H9 (cell line): ENCODE measurements around the gene SNAP47. TPM values are rescaled to one million over a fixed set of nuclear protein-coding genes. Genes with fewer than 3 reads are reported as not detected.

ENCODE experiments used
- DNase-seq: peaks from one replicate; pipeline ENCODE4 v3.0.0-alpha.2; 2017
- H2AFZ ChIP-seq: one replicate; pipeline ENCODE4 v1.6.1; 2013; ENCODE audit warnings: mild to moderate bottlenecking, low read length, control low read depth, moderate library complexity
- H2AK5ac ChIP-seq: 2 replicates; pipeline ENCODE4 v1.6.1; 2013; ENCODE audit warnings: low read length, control low read depth, mixed read lengths; ENCODE audit not compliant: insufficient read length
- H2BK120ac ChIP-seq: one replicate; pipeline ENCODE4 v1.6.1; 2013; ENCODE audit warnings: low read depth, mild to moderate bottlenecking, low read length, control low read depth, inconsistent platforms; ENCODE audit not compliant: poor library complexity, severe bottlenecking
- H2BK12ac ChIP-seq: 2 replicates; pipeline ENCODE4 v1.6.1; 2013; ENCODE audit warnings: low read length, control low read depth, mixed read lengths, low read depth; ENCODE audit not compliant: insufficient read length
- H2BK15ac ChIP-seq: 2 replicates; pipeline ENCODE4 v1.6.1; 2013; ENCODE audit warnings: low read depth, low read length, control low read depth
- H2BK20ac ChIP-seq: one replicate; pipeline ENCODE4 v1.6.1; 2013; ENCODE audit warnings: low read depth, mild to moderate bottlenecking, low read length, control low read depth, inconsistent platforms; ENCODE audit not compliant: poor library complexity, severe bottlenecking
- H2BK5ac ChIP-seq: 2 replicates; pipeline ENCODE4 v1.6.1; 2013; ENCODE audit warnings: low read length, control low read depth, mixed read lengths; ENCODE audit not compliant: insufficient read length
- H3K14ac ChIP-seq: 2 replicates; pipeline ENCODE4 v1.6.1; 2013; ENCODE audit warnings: low read length, control low read depth; ENCODE audit not compliant: insufficient read depth
- H3K18ac ChIP-seq: 2 replicates; pipeline ENCODE4 v1.6.1; 2013; ENCODE audit warnings: low read depth, mild to moderate bottlenecking, mixed read lengths, low read length, control low read depth; ENCODE audit not compliant: insufficient read length
- H3K23ac ChIP-seq: 2 replicates; pipeline ENCODE4 v1.6.1; 2013; ENCODE audit warnings: low read length, control low read depth, mixed read lengths, low read depth; ENCODE audit not compliant: insufficient read length
- H3K23me2 ChIP-seq: 2 replicates; pipeline ENCODE4 v1.6.1; 2013; ENCODE audit warnings: low read depth, mild to moderate bottlenecking, mixed read lengths, low read length, control low read depth; ENCODE audit not compliant: insufficient read length, poor library complexity, severe bottlenecking
- H3K27ac ChIP-seq: 2 replicates; pipeline ENCODE4 v1.5.1; 2013; ENCODE audit warnings: low read length, control low read depth, mixed read lengths, low read depth; ENCODE audit not compliant: insufficient read length
- H3K27me3 ChIP-seq: 2 replicates; pipeline ENCODE4 v1.6.1; 2013; ENCODE audit warnings: low read length, control low read depth, inconsistent platforms; ENCODE audit not compliant: insufficient read depth
- H3K4ac ChIP-seq: 2 replicates; pipeline ENCODE4 v1.6.1; 2013; ENCODE audit warnings: low read depth, mild to moderate bottlenecking, control low read depth, inconsistent platforms, low read length, moderate library complexity
- H3K4me1 ChIP-seq: 2 replicates; pipeline ENCODE4 v1.6.1; 2013; ENCODE audit warnings: low read length, control low read depth, inconsistent platforms; ENCODE audit not compliant: insufficient read depth
- H3K4me2 ChIP-seq: 2 replicates; pipeline ENCODE4 v1.6.1; 2013; ENCODE audit warnings: low read length, control low read depth, mixed read lengths; ENCODE audit not compliant: insufficient read length, insufficient read depth
- H3K56ac ChIP-seq: 2 replicates; pipeline ENCODE4 v1.6.1; 2013; ENCODE audit warnings: low read depth, mild to moderate bottlenecking, mixed read lengths, low read length, control low read depth; ENCODE audit not compliant: insufficient read length
- H3K79me1 ChIP-seq: 2 replicates; pipeline ENCODE4 v1.6.1; 2013; ENCODE audit warnings: low read depth, mild to moderate bottlenecking, moderate library complexity, low read length, control low read depth, inconsistent platforms; ENCODE audit not compliant: insufficient read depth, poor library complexity, severe bottlenecking
- H3K79me2 ChIP-seq: 2 replicates; pipeline ENCODE4 v1.6.1; 2013; ENCODE audit warnings: low read length, control low read depth, inconsistent platforms; ENCODE audit not compliant: insufficient read depth
- H3K9ac ChIP-seq: 2 replicates; pipeline ENCODE4 v1.6.1; 2013; ENCODE audit warnings: low read length, control low read depth, mixed read lengths; ENCODE audit not compliant: insufficient read length; ENCODE audit errors: extremely low read depth
- H3K9me3 ChIP-seq: one replicate; pipeline ENCODE4 v1.6.1; 2013; ENCODE audit warnings: low read depth, low read length, inconsistent platforms; ENCODE audit not compliant: control insufficient read depth
- H3T11ph ChIP-seq: one replicate; pipeline ENCODE4 v1.6.1; 2013; ENCODE audit warnings: mild to moderate bottlenecking, low read length, control low read depth, inconsistent platforms
- H4K20me1 ChIP-seq: one replicate; pipeline ENCODE4 v1.6.1; 2013; ENCODE audit not compliant: control insufficient read depth, insufficient read length, insufficient read depth
- H4K5ac ChIP-seq: 2 replicates; pipeline ENCODE4 v1.6.1; 2013; ENCODE audit warnings: low read depth, mild to moderate bottlenecking, mixed read lengths, low read length, control low read depth; ENCODE audit not compliant: insufficient read length
- H4K8ac ChIP-seq: replicated peaks from 2 replicates; pipeline ENCODE4 v1.6.1; 2013; ENCODE audit warnings: low read length, control low read depth, mixed read lengths, low read depth; ENCODE audit not compliant: insufficient read length
- H4K91ac ChIP-seq: 2 replicates; pipeline ENCODE4 v1.6.1; 2013; ENCODE audit warnings: low read depth, mild to moderate bottlenecking, moderate library complexity, mixed read lengths, low read length, control low read depth; ENCODE audit not compliant: insufficient read length
- H3K27ac Mint-ChIP-seq, 3 experiments: 2 replicates in 2 of 3; 3 replicates in 1 of 3; pipeline ENCODE4 v1.8.0; 2020 to 2021; ENCODE audit warnings: mixed read lengths in 3 of 3, mild to moderate bottlenecking in 1 of 3, moderate library complexity in 1 of 3
- H3K27me3 Mint-ChIP-seq: 2 replicates; pipeline ENCODE4 v1.8.0; 2021; ENCODE audit warnings: low read depth, mild to moderate bottlenecking, moderate library complexity, mixed read lengths
- H3K36me3 Mint-ChIP-seq, 3 experiments: 2 replicates in 2 of 3; 3 replicates in 1 of 3; pipeline ENCODE4 v1.8.0; 2020 to 2021; ENCODE audit warnings: low read depth in 3 of 3, mixed read lengths in 3 of 3; ENCODE audit not compliant: insufficient read depth in 1 of 3
- H3K4me1 Mint-ChIP-seq, 2 experiments: 2 replicates each; pipeline ENCODE4 v1.8.0; 2020; ENCODE audit warnings: mixed read lengths in 2 of 2
- H3K4me3 Mint-ChIP-seq, 2 experiments: 2 replicates in 1 of 2; 3 replicates in 1 of 2; pipeline ENCODE4 v1.8.0; 2020 to 2021; ENCODE audit warnings: mild to moderate bottlenecking in 2 of 2, mixed read lengths in 2 of 2, moderate library complexity in 1 of 2
- H3K9me3 Mint-ChIP-seq, 2 experiments: 2 replicates in 1 of 2; 3 replicates in 1 of 2; pipeline ENCODE4 v1.8.0; 2020; ENCODE audit warnings: mild to moderate bottlenecking in 2 of 2, mixed read lengths in 2 of 2, moderate library complexity in 1 of 2
- total RNA-seq: library from RNA; stranded (reverse); gene quantifications from 2 replicates; pipeline ENCODE4 v1.2.1, GENCODE V29; 2021
- TF ChIP-seq, protein P1 (sequence below): fragments of 200-600 bp; sonication (generic); conservative IDR thresholded peaks from 3 replicates; pipeline ENCODE4 v1.8.0; 2021; ENCODE audit warnings: antibody characterized with exemption, mild to moderate bottlenecking

The SNAP47 gene
- total RNA-seq, 1 experiment from 2014 or later, result 44.1 TPM

DNA sequence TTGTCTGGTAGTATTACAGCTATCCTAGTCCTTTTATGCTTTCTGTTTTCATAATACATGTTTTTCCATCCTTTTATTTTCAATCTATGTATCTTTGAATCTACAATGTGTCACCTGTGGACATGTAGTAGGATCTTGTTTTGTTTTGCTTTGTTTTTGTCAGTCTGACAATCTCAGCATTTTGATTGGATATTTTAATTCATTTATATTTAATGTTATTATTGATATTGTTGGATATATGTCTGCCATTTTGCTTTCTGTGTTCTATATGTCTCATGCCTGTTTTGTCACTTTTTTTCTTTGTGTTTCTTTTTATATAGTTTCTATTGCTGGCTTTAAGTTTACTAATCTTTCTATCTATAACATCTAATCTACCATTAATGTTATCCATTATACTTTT lies 68.7 kb downstream of the SNAP47 start:
- Histone ChIP-seq H3K9ac (no peak overlapping the region), H3K23ac (no peak overlapping the region), H2BK20ac (no peak overlapping the region), H3K9me3 (no peaks in the 10 kb centered on the region), H3K79me1 (no peaks in the 10 kb centered on the region), H3K27me3 (no peaks in the 10 kb centered on the region), H2AFZ (no peak overlapping the region), H3K4me2 (no peak overlapping the region), H4K91ac (no peak overlapping the region), H4K5ac (no peak overlapping the region), H3T11ph (no peak overlapping the region), H3K56ac (no peak overlapping the region), H3K23me2 (no peaks in the 10 kb centered on the region), H3K79me2 (no peaks in the 10 kb centered on the region), H3K14ac (no peak overlapping the region), H2BK5ac (no peak overlapping the region), H2BK15ac (no peak overlapping the region), H4K20me1 (no peaks in the 10 kb centered on the region), H2BK12ac (no peak overlapping the region), H3K4ac (no peak overlapping the region), H3K4me1 (no peaks in the 10 kb centered on the region), H2AK5ac (no peak overlapping the region), H2BK120ac (no peak overlapping the region), H3K18ac (no peak overlapping the region), H3K27ac (no peak overlapping the region), H4K8ac (no peak overlapping the region)
- no peak overlapping the region for H3K4me3 Mint-ChIP-seq
- H3K27me3 Mint-ChIP-seq, result peaks cover 21% of the 10 kb centered on the region
- no peak overlapping the region for H3K27ac Mint-ChIP-seq
- H3K9me3 Mint-ChIP-seq, result no peaks in the 10 kb centered on the region; a peak in 2 of 5 replicates
- DNase-seq, result no peak
- H3K36me3 Mint-ChIP-seq, result no peaks in the 10 kb centered on the region
- TF ChIP-seq, protein P1, sequence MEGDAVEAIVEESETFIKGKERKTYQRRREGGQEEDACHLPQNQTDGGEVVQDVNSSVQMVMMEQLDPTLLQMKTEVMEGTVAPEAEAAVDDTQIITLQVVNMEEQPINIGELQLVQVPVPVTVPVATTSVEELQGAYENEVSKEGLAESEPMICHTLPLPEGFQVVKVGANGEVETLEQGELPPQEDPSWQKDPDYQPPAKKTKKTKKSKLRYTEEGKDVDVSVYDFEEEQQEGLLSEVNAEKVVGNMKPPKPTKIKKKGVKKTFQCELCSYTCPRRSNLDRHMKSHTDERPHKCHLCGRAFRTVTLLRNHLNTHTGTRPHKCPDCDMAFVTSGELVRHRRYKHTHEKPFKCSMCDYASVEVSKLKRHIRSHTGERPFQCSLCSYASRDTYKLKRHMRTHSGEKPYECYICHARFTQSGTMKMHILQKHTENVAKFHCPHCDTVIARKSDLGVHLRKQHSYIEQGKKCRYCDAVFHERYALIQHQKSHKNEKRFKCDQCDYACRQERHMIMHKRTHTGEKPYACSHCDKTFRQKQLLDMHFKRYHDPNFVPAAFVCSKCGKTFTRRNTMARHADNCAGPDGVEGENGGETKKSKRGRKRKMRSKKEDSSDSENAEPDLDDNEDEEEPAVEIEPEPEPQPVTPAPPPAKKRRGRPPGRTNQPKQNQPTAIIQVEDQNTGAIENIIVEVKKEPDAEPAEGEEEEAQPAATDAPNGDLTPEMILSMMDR, result no peak
- no peaks in the 10 kb centered on the region for H3K4me1 Mint-ChIP-seq
